ENCODE measurements around the gene TMEM35A.
"Not testable (repeated sequence)": the region's sequence is repeated elsewhere in the genome, so short reads cannot be mapped to it uniquely, and the experiment has no call there.

The TMEM35A gene, protein sequence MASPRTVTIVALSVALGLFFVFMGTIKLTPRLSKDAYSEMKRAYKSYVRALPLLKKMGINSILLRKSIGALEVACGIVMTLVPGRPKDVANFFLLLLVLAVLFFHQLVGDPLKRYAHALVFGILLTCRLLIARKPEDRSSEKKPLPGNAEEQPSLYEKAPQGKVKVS

DNA sequence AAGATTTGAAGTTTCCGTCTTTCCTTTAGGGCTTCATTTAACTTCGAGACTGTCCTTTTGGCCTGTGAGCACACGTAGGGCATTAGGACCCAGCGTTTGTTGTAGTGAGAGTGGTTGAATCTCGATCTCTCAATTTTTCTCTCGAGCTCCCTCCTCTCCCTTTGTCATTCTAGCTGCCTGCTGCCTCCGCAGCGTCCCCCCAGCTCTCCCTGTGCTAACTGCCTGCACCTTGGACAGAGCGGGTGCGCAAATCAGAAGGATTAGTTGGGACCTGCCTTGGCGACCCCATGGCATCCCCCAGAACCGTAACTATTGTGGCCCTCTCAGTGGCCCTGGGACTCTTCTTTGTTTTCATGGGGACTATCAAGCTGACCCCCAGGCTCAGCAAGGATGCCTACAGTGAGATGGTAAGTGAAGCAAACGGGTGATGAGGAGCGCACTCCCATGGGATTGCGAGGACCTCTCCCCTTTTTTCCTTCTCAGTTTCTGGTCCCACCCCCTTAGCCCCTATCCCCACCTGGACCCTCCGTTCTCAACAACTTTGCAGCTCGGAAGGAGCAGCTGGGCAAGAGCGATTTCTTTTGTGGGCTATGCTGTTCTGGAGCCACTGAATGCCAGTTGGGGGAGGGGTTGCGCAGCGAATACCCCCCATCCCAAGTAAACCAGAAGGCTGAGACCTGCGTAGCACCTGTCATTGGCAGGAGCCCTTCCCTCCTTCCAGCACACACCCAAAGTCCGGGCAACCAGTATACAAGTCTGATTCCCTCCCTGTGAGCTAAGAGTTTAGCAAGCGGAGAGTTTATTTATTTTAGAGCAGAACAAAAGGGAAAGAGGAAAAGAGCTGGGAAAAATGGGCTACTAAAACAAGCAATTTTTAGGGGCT is at the start of gene TMEM35A:
TSS of gene TMEM35A (plus strand) at position 164 of the 883 bp plus-strand sequence. CDS start at position 288, 124 bp downstream.
- DNase-seq = no peak

DNA sequence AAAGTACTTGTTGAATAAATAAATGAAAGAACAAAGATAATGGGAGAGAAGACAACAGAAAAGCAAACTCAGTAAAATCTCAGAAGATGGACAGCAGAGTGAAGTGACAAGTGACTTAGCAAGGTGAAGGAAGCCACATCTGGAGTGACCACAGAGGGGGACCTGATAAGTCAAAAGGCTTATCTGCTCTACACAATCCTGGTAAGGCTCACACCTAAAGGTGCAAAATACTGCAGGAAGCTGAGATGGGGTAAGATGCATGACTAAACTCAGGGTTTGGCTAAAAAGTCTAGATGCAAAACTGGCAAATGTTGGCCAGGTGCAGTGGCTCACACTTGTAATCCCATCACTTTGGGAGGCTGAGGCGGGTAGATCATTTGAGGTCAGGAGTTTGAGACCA is 49.0 kb upstream of the TMEM35A start:
- DNase-seq = no peak

DNA sequence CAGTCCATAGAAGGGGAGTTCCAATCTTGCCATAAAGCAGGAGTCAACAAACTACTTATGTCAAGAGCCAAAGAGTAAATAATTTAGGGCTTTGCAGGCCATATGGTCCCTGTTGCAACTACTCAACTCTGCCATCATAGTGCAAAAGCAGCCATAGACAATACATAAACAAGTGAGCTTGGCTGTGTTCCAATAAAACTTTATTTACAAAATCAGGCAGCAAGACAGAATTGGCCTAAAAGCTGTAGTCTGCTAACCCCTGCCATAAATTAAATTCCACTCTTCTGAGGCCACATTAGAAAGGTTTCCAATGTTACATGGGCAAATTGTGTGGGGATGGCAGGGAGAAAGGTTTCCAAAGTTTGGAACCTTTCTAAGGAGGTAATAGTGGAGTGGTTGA is 41.4 kb upstream of the TMEM35A start:
- no peak for DNase-seq

DNA sequence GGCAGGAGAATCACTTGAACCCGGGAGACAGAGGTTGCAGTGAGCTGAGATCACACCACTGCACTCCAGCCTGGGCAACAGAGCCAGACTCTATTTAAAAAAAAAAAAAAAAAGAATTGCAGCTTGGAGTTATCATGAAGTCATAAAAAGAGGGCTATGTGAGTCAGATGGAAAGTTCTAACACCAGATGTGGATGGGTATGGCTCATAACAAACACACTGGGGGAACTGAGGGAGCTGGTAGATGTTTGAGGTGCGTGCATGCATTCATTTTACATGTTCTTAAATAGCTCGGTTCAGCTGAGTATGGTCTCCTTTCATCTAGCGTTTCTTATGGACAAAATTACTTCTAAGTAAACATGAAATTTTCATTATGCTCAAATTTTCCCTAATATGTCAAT is 38.5 kb upstream of the TMEM35A start:
- no peak for DNase-seq

DNA sequence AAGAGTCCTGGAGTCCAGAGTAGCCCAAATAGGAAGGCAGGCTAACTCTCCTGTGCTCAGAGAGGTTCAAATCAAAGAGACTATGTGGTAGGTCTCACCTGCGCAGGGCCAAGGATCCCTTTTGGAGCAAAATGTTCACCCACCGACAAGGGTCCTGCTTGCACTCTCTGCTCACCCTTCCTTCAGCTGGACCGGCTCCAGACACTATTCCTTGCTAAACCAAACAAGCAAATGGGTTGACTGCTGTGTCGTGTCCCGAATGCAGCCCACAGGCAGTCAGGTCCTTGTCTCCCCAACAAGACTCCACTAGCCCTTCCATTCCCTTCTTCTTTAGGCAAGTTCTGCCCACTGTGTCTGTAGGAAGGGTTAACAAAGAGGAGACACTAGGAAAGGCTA is 27.5 kb upstream of the TMEM35A start:
- no peak for DNase-seq

DNA sequence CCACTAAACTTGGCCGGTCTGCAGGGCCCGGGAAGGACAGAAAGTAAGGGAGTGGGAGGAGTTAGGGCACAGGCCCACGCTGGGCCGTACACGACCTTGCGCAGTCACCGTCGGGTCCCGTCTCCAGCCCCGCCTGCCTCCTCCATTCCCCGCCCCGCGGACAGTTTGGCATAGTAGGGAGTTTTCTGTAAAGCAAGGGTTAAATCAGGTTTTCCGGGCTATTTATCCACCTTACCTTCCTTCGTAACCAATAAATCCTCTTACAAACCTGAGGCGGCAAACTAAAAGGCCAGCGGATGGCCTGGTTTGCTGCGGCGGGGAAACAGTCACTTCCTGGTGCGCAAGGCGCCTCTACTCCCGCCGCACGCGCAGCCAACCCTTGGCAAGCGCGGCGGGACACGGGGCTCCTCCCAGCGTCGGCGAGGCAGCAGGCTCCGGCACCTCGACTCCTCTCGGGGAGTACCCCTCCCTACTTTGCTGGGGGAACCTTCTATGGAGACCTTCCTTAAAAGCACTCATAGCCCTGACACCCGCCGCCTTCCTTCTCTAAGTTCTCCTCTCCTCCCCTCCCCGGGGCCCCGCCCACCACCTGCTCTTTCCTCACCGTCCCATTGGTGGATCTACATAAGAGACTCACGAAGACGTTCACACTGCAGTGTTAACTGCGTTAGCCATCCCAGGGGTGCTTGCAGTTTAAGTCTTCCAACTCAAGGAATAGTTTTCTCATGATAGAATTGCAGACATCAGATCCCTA is 27.0 kb upstream of the TMEM35A start, which contains the start of gene TRMT2B:
TSS of gene TRMT2B (minus strand) at position 563 of the 754 bp plus-strand sequence. CDS start 9,822 bp downstream, outside the sequence.
- peak; percentile 71 for DNase-seq

DNA sequence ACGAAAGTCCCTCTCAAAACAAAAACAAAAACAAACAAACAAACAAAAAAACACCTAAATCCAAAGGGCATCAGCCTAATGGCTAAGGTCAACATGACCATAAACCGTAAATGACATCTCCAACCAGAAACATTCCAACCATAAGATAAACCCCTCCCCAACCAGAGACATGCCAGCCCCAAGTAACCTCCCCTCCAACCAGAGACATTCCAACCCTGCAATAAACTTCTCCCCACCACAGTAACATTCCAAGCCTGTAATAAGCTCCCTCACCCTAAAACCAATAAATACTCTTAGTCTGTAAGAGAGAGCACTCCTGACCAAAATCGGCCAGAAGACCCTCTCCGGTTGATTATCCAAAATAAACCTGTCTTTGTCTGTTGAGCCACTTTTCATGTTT is 22.1 kb upstream of the TMEM35A start:
- DNase-seq = not testable (repeated sequence)

DNA sequence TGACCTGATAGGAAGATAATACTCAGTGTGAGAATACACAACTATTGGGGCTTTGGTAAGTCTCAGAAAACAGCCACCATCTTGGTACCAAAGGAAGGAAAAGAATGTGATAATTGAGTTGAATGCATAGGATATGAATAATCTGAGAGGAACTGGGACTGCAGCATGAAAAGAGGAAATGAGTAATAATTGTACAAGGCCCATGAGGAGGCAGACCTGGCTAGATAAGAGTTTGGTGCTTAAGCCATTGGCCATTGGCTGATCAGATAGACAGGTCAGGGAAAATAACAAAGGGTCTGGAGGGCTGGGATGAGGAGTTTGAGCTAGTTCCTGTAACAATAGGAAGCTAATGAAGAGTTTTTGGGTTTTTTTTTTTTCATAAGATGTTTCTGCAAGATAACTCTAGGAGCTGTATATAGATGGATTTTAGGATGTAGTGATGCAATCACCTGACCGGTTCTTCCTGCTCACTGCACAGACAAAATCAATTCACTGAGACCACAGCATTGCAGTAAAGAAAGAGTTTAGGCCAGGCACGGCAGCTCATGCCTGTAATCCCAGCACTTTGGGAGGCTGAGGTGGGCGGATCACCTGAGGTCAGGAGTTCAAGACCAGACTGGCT is 21.5 kb upstream of the TMEM35A start:
- DNase-seq = no peak

DNA sequence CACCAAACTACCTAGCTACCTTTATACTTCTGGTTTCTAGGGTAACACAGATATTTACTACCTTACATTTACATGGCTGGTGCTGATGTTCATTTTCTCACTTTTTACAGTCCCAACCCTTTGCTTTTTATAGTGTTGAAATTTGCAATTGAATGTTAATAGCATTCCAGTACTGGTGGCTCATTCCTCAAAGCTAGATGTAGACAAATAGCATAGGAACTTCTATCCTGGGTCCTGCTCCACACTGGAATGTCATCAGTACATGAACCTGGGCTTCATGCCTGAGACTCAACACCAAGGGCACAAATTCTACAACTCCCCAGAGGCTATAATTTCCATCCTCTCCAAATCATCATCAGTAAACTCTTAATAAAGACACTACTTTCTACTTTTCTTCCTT is 16.5 kb upstream of the TMEM35A start:
- DNase-seq = no peak

DNA sequence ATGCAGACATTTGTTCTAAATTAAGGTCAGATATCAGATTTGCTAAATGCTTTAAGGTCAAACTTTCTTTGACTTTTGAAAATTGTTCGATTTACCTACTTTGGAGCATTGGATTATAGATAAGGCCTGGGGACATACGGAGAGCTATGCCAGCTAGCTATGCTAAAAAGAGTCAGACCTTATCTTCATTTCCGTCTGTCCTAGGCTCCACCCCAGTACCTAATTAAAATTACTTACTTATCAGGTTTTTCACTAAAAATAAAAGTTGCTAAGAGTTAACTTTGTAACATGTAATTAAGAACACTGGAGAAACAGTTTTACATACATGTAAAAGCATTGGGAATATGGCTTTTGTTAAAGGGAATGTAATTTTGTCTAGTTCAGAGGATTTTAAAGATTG is 7.1 kb upstream of the TMEM35A start:
- no peak for DNase-seq

DNA sequence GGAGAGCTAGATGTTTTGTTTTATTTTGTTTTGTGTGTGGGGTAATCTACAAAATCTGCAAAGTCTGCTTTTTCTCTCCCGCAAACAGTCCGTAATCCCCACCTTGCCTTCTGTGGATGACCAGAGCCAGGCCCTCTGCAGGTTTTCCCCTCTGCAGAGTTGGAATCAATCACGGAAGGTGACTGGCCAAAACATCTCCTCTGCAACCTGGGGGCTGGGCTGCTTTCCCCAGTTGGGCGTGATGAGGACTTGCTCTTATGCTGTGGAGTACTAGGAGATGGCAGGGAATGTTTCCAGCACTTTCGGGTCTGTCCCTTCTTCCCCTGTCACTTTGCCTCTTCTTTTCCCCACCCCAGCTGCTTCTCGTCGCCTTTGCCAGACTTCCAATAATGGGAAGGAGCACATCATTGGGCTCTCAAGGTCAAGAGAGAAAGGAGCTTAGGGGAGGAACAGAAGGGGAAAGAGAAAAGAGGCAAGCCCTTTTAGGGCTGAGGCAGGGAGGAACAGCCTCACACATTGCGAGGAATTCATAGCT is 1.1 kb downstream of the TMEM35A start:
- no peak for DNase-seq

DNA sequence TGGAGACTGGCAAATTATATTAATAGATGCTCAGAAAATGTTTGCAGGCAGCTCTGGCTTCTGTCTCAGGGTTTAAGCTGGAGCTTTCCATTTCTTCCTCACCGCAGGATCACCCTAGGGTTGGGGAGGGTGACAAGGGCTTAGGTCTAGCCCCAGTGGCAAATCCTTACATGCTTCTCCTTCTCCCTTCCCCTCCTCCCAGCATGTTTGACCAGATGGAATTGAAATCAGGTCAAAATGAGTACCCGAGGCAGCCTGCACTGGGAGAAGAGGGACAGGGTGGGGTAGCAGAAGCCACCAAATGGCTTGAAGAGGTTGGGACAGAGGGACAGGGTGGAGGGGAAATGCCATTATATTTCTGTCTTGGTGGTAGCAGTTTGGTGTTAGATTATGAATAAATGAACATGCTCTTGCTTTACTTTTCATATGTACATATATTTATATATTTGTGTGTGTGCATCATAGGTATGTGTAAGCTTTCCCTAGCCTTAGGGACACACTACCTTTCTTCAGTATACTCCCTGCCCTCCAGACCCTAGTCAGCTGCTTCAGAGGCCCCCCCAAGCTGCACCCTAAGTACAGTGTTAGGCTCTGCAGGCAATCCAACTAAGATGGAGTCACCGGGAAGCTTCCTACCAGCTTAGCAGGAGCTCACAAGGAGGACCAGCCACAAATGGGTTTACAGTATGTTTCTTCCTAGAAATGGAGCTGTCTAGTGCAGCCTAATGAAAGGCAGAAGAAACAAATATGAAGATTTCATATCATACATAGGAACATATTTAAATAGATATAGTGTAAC is 1.8 kb downstream of the TMEM35A start:
- no peak for DNase-seq

DNA sequence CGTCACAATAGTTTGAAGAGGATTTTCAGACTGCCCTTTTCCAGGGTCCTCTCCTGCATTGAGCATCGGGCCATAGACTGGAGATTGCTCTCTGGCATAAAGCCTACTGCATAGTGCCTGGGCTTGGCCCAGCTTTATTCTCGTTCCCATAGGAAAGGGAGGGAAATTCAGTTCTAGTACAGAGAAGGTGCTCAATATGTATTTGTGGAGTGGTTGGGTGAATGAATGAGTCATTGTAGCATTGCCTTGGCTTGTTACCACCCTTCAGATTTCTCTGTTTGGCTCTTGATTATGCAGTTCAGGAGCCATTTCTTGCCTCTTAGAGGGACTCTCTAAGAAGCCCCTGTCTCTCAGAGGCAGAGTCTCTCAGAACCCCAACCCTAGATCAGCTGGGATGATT is 2.6 kb downstream of the TMEM35A start:
- DNase-seq = no peak

DNA sequence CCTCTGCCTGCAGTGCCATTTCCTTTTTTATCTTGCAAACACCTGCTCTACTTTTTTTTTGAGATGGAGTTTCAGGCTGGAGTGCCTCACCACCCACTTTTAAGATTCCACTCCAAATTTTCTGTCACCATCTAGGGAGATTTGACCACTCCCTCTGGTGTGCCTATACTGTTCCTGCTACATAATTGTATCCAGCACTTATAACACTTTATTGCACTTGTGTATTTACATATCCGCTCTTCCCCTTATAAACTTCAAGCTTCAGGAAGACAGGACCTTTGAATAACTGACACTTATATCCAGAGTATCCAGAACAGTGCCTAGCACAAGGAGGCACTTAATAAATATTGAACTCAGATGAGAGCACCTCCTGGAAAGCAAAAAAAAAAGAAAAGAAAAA is 13.1 kb downstream of the TMEM35A start:
- no peak for DNase-seq

DNA sequence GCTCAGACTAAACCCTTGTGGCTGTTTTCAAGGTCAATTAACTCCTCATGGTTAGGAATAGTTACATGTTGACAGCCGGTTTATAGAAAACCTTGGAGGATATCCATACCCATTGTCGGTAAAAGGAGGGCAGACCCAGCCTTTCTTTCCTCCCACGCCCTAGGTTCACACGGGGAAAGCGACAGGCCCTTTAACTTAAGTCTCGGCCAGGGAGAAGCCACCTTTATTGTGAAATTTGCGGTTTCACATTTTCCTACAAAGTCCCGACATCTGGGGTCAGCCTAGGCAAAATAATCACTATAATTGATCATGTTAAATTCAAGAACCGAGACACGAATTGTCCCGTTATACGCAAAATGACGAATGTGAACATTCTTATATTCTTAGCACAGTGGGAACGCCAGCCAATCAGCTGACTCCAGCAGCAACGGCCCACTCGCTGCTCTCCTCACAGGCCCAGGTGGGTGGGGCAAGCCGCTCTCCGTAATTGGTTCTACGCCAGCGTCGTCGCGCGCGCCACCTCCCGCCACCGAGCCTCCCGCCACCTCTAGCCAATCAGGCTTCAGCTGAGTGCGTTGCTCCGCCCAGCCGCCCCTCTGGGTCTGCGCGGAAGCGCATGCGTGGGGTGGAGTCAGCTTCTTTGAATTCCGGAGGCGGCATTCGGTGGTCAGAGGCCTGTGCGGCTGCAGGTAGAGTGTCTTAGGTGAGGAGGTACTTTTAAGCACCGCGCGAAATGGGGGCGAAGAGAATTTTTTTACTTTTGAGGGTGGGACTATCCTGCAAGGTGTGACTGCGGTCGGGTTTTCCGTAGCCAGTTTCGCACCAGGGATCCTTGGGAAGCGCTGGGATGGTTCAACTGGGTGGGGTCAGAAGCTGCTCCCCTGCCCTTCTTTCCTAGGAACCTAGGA is 19.1 kb downstream of the TMEM35A start, which contains the start of gene CENPI:
TSS of gene CENPI (plus strand) at position 659 of the 908 bp plus-strand sequence. CDS start 2,867 bp downstream, outside the sequence.
- peak; percentile 83 for DNase-seq

DNA sequence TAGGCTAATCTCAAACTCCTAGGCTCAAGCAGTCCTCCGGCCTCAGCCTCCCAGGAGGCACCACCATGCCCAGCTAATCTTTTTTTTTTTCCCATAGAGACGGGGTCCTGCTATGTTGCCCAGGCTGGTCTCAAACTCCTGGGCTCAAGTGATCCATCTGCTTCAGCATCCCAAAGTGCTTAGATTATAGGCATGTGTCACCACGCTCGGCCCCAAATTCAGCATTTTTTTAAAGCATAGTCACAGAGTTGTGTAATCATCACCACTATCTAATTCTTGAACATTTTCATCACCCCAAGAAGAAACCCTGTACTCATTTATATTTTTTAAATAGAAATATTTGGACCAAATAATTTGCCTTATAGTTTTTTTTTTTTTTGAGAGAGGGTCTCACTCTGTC is 29.6 kb downstream of the TMEM35A start:
- DNase-seq = no peak

DNA sequence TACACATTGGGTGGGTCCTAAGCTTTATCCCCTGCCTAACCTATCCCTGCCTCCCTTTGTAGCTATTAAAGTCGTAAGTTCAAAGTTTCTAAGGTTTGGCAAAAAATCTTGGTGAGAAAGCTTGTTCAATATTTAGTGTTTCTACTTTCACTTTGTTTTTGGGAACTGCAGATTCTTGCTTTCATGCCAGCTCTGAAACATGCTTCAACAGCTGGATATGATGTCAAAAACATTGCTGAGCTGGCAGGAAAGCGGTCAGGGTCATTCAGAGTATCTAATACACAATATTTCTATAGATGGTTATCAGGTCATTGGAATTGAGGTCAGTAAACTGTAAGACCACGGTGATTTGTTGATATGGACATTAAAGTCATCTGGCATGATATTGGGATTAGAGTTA is 39.0 kb downstream of the TMEM35A start:
- no peak for DNase-seq

DNA sequence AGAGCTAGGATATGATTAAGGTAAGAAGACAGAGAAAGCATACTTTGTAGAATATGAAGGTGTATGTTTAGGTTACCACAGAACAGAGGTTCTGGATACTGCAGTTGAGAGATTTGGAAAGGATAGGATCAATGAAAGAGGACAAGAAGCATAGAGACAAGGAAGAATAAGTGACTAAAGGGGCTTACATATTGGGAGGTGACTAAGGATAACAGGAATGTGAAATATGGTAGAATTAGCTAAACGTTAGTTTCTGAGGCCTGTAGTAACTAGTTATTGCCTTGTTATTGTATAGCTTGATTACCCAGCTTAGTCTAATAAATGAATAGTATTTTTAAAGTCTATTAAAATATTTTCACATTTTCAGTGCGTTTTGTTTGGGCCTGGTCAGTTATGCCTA is 57.6 kb downstream of the TMEM35A start:
- DNase-seq = no peak
